ENCODE measurements around the gene GRAP2. TPM values are rescaled to one million over a fixed set of nuclear protein-coding genes. Genes with fewer than 3 reads are reported as not detected.
"Not testable (repeated sequence)": the region's sequence is repeated elsewhere in the genome, so short reads cannot be mapped to it uniquely, and the experiment has no call there.

Gene GRAP2
- 100 to 1,000 TPM; 183 to 257 TPM for total RNA-seq

DNA sequence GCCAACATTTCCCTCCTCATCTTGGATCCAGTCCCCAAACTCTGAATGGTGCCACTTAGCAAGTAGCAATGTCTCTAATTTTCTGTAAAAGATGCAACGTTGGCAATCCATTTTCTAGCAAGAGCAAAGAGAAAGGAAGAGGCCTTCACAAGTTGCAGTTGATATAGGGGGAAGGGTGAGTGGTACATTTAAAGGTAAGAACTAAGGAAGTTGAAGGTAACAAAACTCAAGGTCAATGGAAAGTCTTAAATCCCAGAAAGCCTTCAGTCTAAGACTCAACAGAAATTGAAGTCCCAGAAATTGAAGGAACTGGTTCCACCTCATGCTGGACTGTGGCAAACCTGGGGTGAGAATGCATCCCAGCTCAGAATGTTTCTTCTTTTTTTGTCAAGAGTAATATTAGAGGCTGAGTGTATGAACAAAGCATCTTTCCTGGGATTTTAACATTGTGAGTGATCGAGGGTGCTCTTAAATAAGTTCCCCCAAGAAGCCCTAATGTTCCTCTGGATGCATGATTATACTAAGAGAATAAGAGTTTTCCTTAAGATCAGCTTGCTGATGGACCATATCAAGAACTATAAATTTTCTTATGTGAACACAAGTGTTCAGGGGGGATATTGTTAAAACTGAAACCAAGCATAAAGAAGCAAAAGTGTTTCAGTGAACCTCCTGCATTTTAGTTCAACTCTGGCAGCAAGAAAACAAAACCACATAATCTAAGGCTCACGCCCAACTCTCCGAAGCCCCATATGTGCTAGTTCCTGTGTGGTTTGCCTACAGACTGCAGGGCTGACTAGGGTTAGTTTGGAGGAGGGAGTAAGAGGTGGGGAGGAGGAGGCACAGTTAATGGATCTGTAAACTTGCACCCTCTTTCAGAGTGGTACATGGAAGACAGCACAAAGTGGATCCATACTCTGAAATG, at the start of gene GRAP2:
Gene GRAP2 (plus strand): TSS at position 779 of the 922 bp plus-strand sequence. CDS start 46,023 bp downstream, outside the sequence.
- CTCF ChIA-PET, result interaction anchor here (0.8 to 2.4 kb wide), 5 partner anchors 8 to 371 kb away, joined by 3 to 9 read pairs (median 3); no protein-coding TSS in a partner anchor
- DNase-seq, result peak; percentile 93
- ATAC-seq, result peak; percentile 92
- Mint-ChIP-seq H3K9me3 (ENCODE audit: low read depth) (no peaks in the 10 kb centered on the region), H3K27ac (peak within 1 kb of the TSS; percentile 94), H3K4me3 (peak within 1 kb of the TSS; percentile 90), H3K36me3 (peaks cover 41% of the 10 kb centered on the region), H3K27me3 (no peaks in the 10 kb centered on the region), H3K4me1 (peaks cover 16% of the 10 kb centered on the region)

DNA sequence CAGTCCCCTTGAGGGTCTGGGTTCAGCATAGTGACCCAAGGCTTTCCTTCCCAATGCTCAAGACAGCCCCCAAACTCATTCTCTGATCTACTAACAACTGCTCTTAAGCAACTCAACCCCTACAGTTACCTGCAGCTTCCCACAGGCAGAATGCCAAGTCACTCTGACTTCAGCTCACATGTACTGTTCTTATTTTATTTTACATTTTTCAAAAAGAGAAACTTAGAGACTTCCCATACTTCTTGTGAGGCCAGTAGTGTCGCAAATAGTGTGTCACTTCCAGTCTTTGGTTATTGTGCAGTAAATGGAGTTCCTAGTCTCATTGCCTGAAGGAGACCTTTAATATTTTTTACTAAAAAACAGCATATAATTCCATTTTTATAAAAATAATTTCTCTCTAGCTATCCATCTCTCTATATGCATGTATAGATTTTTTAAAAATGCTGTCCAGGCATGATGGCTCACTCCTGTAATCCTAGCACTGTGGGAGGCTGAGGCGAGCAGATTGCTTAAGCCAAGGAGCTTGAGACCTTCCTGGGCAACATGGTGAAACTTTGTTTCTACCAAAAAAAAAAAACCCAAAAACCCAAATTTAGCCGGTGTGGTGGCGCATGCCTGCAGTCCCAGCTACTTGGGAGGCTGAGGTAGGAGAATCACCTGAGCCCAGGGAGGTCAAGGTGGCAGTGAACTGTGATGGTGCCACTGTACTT, 49.1 kb upstream of the GRAP2 start:
- CTCF ChIA-PET, result interaction anchor here (0.6 to 0.9 kb wide), 3 partner anchors 23 to 360 kb away, joined by 3 to 4 read pairs (median 3); no protein-coding TSS in a partner anchor
- peaks cover 11% of the 10 kb centered on the region for H3K27me3 Mint-ChIP-seq

DNA sequence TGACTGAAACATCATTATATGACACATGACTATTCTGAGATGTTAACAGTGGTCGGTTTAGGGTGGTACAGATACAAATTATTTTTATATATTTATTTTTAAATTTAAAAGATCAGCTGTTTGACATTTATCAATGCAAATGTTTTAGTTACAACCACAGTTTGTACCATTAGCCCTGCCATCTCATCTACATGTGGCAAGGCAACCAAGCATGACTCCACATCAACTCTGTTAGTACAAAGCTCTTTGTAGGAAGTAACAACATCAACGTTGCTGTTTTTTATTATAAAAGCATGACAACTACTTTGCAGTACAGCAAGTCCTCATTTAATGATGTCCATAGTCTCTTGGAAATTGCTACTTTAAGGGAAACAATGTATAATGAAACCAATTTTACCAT, 48.1 kb upstream of the GRAP2 start:
- DNase-seq (no peak), ATAC-seq (no peak)
- Mint-ChIP-seq H3K4me3 (no peak overlapping the region), H3K27me3 (peaks cover 11% of the 10 kb centered on the region), H3K36me3 (no peaks in the 10 kb centered on the region), H3K4me1 (no peaks in the 10 kb centered on the region), H3K27ac (no peak overlapping the region), H3K9me3 (ENCODE audit: low read depth) (no peaks in the 10 kb centered on the region)
- CTCF ChIA-PET, result interaction anchor here (1.1 kb wide), 1 partner anchor 172 kb away, joined by 3 read pairs; no protein-coding TSS in a partner anchor

More for the DNA sequence above, 49.1 kb upstream of the GRAP2 start:
- no peaks in the 10 kb centered on the region for H3K36me3 Mint-ChIP-seq
- no peak for ATAC-seq
- H3K9me3 Mint-ChIP-seq (ENCODE audit: low read depth), result no peaks in the 10 kb centered on the region
- DNase-seq, result no peak
- H3K4me3 Mint-ChIP-seq, result no peak overlapping the region
- no peaks in the 10 kb centered on the region for H3K4me1 Mint-ChIP-seq
- H3K27ac Mint-ChIP-seq, result no peak overlapping the region

DNA sequence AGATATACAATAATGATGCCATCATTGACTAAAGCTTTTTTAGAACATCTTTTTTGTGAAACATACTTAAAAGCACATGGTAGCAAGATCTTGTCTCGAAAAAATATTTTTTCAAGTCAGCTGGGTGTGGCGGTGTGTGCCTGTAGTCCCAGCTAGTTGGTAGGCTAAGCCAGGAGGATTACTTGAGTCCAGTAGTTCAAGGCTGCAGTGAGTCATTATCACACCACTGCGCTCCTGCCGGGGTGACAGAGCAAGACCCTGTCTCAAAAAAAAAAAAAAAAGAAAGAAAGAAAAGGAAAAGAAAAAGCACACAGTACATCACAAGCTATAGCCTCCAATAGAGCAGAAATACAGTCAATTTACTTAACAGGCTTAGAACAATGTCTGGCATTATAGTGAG, 44.3 kb upstream of the GRAP2 start:
- Mint-ChIP-seq H3K27ac (no peak overlapping the region), H3K36me3 (peaks cover 2% of the 10 kb centered on the region), H3K27me3 (peaks cover 16% of the 10 kb centered on the region), H3K9me3 (ENCODE audit: low read depth) (no peaks in the 10 kb centered on the region), H3K4me1 (peaks cover 9% of the 10 kb centered on the region), H3K4me3 (no peak overlapping the region)
- CTCF ChIA-PET, result interaction anchor here (0.6 kb wide), 2 partner anchors 83 to 279 kb away, joined by 3 read pairs; no protein-coding TSS in a partner anchor
- no peak for DNase-seq
- ATAC-seq, result no peak

GRCh38 chr22:39859903-39860588, 40.8 kb upstream of the GRAP2 start:
- Mint-ChIP-seq H3K36me3 (peaks cover 2% of the 10 kb centered on the region), H3K9me3 (ENCODE audit: low read depth) (no peaks in the 10 kb centered on the region), H3K4me3 (no peak overlapping the region), H3K4me1 (peaks cover 9% of the 10 kb centered on the region), H3K27ac (no peak overlapping the region), H3K27me3 (peaks cover 18% of the 10 kb centered on the region)
- no peak for ATAC-seq
- CTCF ChIA-PET, result interaction anchor here (1.0 kb wide), 1 partner anchor 18 kb away, joined by 3 read pairs; no protein-coding TSS in a partner anchor
- DNase-seq, result no peak

- peaks cover 6% of the 10 kb centered on the region for H3K36me3 Mint-ChIP-seq
- H3K4me1 Mint-ChIP-seq, result peaks cover 10% of the 10 kb centered on the region
- DNase-seq (no peak), ATAC-seq (no peak)
- H3K27ac Mint-ChIP-seq, result no peak overlapping the region
- H3K4me3 Mint-ChIP-seq, result no peak overlapping the region
- H3K27me3 Mint-ChIP-seq, result peaks cover 10% of the 10 kb centered on the region
- CTCF ChIA-PET, result no interaction called here
- no peaks in the 10 kb centered on the region for H3K9me3 Mint-ChIP-seq (ENCODE audit: low read depth)
Observed at GRCh38 chr22:39868741-39869140, 32.1 kb upstream of the GRAP2 start.

GRCh38 chr22:39869797-39870196, 31.1 kb upstream of the GRAP2 start:
- ATAC-seq; H3K9me3 Mint-ChIP-seq (ENCODE audit: low read depth); H3K4me3 Mint-ChIP-seq; CTCF ChIA-PET; H3K27ac Mint-ChIP-seq; DNase-seq; H3K27me3 Mint-ChIP-seq; H3K36me3 Mint-ChIP-seq: not testable (repeated sequence)
- H3K4me1 Mint-ChIP-seq, result peaks cover 10% of the 10 kb centered on the region

DNA sequence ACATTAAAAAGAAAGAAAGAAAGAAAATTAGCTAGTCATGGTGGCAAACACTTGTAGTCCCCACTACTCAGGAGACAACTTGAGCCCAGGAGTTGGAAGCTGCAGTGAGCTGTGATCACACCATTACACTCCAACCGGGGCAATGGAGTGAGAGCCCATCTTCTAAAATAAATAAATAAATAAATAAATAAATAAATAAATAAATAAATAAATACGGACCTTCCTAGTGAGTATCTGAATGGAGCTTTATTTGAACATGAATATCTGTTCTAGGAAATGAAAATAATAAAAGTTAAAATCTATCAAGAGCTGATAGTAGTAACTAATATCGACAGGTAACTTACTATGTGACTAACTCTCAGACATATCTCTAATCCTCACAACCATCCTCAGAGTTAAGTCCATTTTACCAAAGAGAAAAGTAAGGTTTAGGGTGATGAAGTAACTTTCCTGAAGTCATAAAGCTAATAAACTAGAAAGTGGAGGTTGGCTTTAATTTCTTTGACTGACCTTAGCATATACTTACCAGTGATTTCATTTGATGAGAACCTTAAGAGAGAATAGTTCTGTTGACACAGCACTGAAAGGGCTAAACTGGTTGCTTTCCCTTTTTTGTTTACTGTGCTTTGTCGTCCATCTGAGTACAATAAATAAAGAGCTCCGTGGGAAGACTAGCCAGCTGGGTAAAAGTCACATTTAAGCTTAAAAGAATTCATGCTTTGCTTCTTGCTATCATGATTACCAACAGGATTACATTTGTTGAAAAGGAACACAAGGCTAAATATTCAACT, 29.7 kb upstream of the GRAP2 start:
- H3K4me1 Mint-ChIP-seq, result peaks cover 10% of the 10 kb centered on the region
- H3K4me3 Mint-ChIP-seq, result no peak overlapping the region
- peaks cover 4% of the 10 kb centered on the region for H3K27me3 Mint-ChIP-seq
- no peaks in the 10 kb centered on the region for H3K9me3 Mint-ChIP-seq (ENCODE audit: low read depth)
- ATAC-seq (no peak), DNase-seq (no peak)
- peaks cover 6% of the 10 kb centered on the region for H3K36me3 Mint-ChIP-seq
- CTCF ChIA-PET, result interaction anchor here (0.6 to 1.4 kb wide), 3 partner anchors 153 to 888 kb away, joined by 3 to 5 read pairs (median 3); no protein-coding TSS in a partner anchor
- H3K27ac Mint-ChIP-seq, result no peak overlapping the region

GRCh38 chr22:39872548-39872947, 28.3 kb upstream of the GRAP2 start:
- H3K36me3 Mint-ChIP-seq, result peaks cover 6% of the 10 kb centered on the region
- H3K9me3 Mint-ChIP-seq (ENCODE audit: low read depth), result no peaks in the 10 kb centered on the region
- CTCF ChIA-PET, result interaction anchor here (1.2 kb wide), 1 partner anchor 338 kb away, joined by 3 read pairs; no protein-coding TSS in a partner anchor
- DNase-seq (no peak), ATAC-seq (no peak)
- no peak overlapping the region for H3K4me3 Mint-ChIP-seq
- no peak overlapping the region for H3K27ac Mint-ChIP-seq
- H3K4me1 Mint-ChIP-seq, result peaks cover 10% of the 10 kb centered on the region
- H3K27me3 Mint-ChIP-seq, result peaks cover 9% of the 10 kb centered on the region

DNA sequence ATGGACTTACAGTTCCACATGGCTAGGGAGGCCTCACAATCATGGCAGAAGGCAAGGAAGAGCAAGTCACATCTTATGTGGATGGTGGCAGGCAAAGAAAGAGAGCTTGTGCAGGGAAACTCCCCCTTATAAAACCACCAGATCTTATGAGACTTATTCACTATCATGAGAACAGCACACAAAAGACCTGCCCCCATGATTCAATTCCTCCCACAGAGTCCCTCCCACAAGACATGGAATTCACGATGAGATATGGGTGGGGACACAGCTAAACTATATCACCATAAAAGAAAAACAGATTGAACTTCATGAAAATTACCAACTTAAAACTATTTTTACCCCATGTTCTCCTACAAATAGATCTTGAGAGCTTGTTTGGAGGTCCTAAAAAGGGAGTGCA, 26.9 kb upstream of the GRAP2 start:
- ATAC-seq (no peak), DNase-seq (no peak)
- Mint-ChIP-seq H3K4me1 (peaks cover 3% of the 10 kb centered on the region), H3K36me3 (peaks cover 2% of the 10 kb centered on the region), H3K27me3 (peaks cover 9% of the 10 kb centered on the region), H3K4me3 (no peak overlapping the region), H3K9me3 (ENCODE audit: low read depth) (no peaks in the 10 kb centered on the region), H3K27ac (no peak overlapping the region)
- CTCF ChIA-PET, result no interaction called here

GRCh38 chr22:39875176-39875885, 25.6 kb upstream of the GRAP2 start:
- DNase-seq; H3K4me3 Mint-ChIP-seq; H3K36me3 Mint-ChIP-seq; H3K4me1 Mint-ChIP-seq; H3K27ac Mint-ChIP-seq; H3K9me3 Mint-ChIP-seq (ENCODE audit: low read depth); H3K27me3 Mint-ChIP-seq: not testable (repeated sequence)
- CTCF ChIA-PET, result interaction anchor here (1.0 kb wide), 1 partner anchor 24 kb away, joined by 4 read pairs; no protein-coding TSS in a partner anchor
- peak; percentile 55 for ATAC-seq

Measured in activated CD8-positive, alpha-beta memory T cell treated with anti-CD3 and anti-CD28 coated beads, Interleukin-2, amount 10 ng/mL, durations not matched to agents 7 days and 5 days (primary cell).